ENCODE data around the gene RDH11.

DNA sequence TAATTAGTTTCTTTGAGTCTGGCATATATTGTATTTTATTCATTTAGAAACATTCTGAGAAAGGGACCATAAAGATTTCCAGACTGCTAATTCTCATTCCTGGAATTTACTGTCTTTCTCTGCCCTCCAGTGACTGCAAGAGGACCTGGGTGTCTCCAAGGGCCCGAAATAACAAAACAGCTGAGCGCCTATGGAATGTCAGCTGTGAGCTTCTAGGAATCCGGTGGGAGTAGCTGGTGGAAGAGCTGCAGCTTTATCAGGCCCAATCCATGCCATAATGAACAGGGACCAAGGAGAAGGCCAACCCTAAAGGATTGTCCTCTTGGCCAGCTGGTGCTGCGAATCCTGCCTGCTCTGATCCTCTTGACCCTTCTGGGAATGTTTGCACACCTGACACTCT is 38.1 kb upstream of the RDH11 start:
- TF ChIP-seq, protein P1, sequence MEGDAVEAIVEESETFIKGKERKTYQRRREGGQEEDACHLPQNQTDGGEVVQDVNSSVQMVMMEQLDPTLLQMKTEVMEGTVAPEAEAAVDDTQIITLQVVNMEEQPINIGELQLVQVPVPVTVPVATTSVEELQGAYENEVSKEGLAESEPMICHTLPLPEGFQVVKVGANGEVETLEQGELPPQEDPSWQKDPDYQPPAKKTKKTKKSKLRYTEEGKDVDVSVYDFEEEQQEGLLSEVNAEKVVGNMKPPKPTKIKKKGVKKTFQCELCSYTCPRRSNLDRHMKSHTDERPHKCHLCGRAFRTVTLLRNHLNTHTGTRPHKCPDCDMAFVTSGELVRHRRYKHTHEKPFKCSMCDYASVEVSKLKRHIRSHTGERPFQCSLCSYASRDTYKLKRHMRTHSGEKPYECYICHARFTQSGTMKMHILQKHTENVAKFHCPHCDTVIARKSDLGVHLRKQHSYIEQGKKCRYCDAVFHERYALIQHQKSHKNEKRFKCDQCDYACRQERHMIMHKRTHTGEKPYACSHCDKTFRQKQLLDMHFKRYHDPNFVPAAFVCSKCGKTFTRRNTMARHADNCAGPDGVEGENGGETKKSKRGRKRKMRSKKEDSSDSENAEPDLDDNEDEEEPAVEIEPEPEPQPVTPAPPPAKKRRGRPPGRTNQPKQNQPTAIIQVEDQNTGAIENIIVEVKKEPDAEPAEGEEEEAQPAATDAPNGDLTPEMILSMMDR (conservative IDR thresholded peaks at IDR 0.05; ENCODE audit: low read depth, low read length): no peak
- TF ChIP-seq EZH2 (IDR thresholded peaks at IDR 0.05; ENCODE audit: low read length, unreplicated experiment) (no peak), EZH2phosphoT487 (IDR thresholded peaks at IDR 0.05; ENCODE audit: borderline replicate concordance, low read length) (no peak)

Measured in PC-3 (cell line).